GM12878 (cell line): ENCODE measurements around the gene TREM1. TPM values are rescaled to one million over a fixed set of nuclear protein-coding genes. Genes with fewer than 3 reads are reported as not detected.

Experiments used
- BCL11A ChIP-seq: IDR thresholded peaks from 2 replicates; pipeline ENCODE4 v1.6.1; 2011; ENCODE audit warnings: low read depth, low read length
- CEBPB ChIP-seq, 2 experiments: fragments of 150-350 bp in 1 of 2; IDR thresholded peaks; 2 replicates each; pipeline ENCODE4 v1.6.1; 2012 to 2014; ENCODE audit warnings: low read depth in 2 of 2, low read length in 2 of 2, borderline replicate concordance in 1 of 2, inconsistent platforms in 1 of 2
- EED ChIP-seq: sonication (generic); IDR thresholded peaks from 2 replicates; pipeline ENCODE4 v1.6.1; 2016; ENCODE audit warnings: antibody characterized with exemption, low read depth
- HDGF ChIP-seq: fragments of 450-650 bp; IDR thresholded peaks from 2 replicates; pipeline ENCODE4 v1.6.1; 2016; ENCODE audit warnings: antibody characterized with exemption
- MTA2 ChIP-seq: fragments of 450-650 bp; IDR thresholded peaks from 2 replicates; pipeline ENCODE4 v1.6.1; 2016; ENCODE audit warnings: low read depth, mild to moderate bottlenecking, moderate library complexity
- MTA3 ChIP-seq: IDR thresholded peaks from 2 replicates; pipeline ENCODE4 v1.6.1; 2012; ENCODE audit warnings: low read length, inconsistent platforms, borderline replicate concordance
- YY1 ChIP-seq: IDR thresholded peaks from 2 replicates; pipeline ENCODE4 v1.6.1; 2011; ENCODE audit warnings: low read depth, mild to moderate bottlenecking, low read length
- polyA plus RNA-seq, 11 experiments: library from polyadenylated mRNA; depleted of rRNA in 4 of 11; unstranded in 6 of 11; stranded (reverse) in 5 of 11; fragments of >200 nt; fragmentation: Nextera tagmentation in 4 of 11; fragmentation: Illumina TruSeq in 1 of 11; extraction: Ambion mirVana in 4 of 11; extraction: Trizol in 1 of 11; gene quantifications; 1 replicate in 1 of 11; 2 replicates in 10 of 11; pipeline versions ENCODE4 v1.2.1 to v1.2.3, GENCODE V29; 2011 to 2016; ENCODE audit warnings: inconsistent platforms in 2 of 11, missing spikeins in 2 of 11, low read depth in 1 of 11
- total RNA-seq, 4 experiments: library from RNA; depleted of rRNA in 3 of 4; stranded (reverse); fragments of >200 nt in 3 of 4; fragmentation: Illumina TruSeq in 1 of 4; extraction: Trizol in 1 of 4; gene quantifications; 2 replicates each; pipeline versions ENCODE4 v1.2.1 to v1.2.3, GENCODE V29; 2013 to 2021
- TF ChIP-seq, protein P1 (sequence below): IDR thresholded peaks from 2 replicates; pipeline ENCODE4 v1.6.1; 2011; ENCODE audit warnings: borderline replicate concordance, low read depth, mild to moderate bottlenecking, moderate library complexity, mixed read lengths, low read length; ENCODE audit not compliant: insufficient read depth; ENCODE audit errors: extremely low read length
- TF ChIP-seq, protein P2 (sequence below): fragments of 450-650 bp; IDR thresholded peaks from 2 replicates; pipeline ENCODE4 v1.6.1; 2017; ENCODE audit warnings: mild to moderate bottlenecking, moderate library complexity
- TF ChIP-seq, protein P3 (sequence below): fragments of 150-350 bp; IDR thresholded peaks from 2 replicates; pipeline ENCODE4 v1.6.1; 2014; ENCODE audit warnings: mild to moderate bottlenecking, low read depth, low read length
- TF ChIP-seq, protein P4 (sequence below): IDR thresholded peaks from 2 replicates; pipeline ENCODE4 v1.6.1; 2012; ENCODE audit warnings: improper control_type of control experiment, low read depth, low read length; ENCODE audit not compliant: insufficient replicate concordance

Gene TREM1
- total and polyA plus RNA-seq, 10 of the 15 experiments (the other 5 are each of a cell fraction or from before 2014, with no cell fraction given): 0.09 to 2.6 (median 0.28) TPM; not detected in 2

DNA sequence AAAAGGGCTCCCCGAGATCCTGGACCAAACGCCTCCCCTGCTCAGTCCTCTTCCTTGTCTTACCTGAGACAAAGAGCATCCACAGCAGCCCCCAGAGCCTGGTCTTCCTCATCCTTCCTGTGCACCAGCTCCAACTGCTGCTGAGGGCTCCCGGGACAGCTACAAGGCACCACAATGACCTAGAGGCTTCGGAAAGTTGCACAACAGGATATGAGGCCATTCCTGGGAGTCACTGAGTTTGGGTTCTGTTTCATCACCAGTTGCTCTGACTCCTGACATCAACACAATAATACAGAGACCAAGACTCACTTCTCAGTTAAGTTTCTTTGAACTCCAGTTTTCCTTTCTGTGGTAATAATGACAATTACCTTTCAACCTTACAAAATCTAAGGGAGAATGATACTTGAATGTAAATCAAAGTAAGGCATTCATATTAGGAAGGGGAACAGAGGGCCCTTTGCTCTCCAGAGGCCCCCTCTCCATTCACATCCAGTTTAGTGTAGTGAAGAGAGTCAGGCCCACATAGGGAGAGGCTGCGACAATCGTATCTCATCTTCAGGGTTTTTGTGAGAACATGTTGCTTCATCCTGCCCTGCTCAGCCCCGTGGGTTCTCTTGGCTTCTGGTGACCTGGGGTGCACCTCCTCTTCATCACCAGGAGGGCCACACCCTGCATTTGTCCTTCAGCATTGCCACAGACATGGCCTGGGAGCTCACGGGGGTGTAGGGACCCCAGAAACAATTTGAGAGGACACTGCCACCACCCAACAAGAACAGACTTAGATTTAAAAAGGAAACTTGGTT is at the start of gene TREM1 (continued):
- TF ChIP-seq, protein P1, sequence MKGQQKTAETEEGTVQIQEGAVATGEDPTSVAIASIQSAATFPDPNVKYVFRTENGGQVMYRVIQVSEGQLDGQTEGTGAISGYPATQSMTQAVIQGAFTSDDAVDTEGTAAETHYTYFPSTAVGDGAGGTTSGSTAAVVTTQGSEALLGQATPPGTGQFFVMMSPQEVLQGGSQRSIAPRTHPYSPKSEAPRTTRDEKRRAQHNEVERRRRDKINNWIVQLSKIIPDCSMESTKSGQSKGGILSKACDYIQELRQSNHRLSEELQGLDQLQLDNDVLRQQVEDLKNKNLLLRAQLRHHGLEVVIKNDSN: no peak
- TF ChIP-seq, protein P2, sequence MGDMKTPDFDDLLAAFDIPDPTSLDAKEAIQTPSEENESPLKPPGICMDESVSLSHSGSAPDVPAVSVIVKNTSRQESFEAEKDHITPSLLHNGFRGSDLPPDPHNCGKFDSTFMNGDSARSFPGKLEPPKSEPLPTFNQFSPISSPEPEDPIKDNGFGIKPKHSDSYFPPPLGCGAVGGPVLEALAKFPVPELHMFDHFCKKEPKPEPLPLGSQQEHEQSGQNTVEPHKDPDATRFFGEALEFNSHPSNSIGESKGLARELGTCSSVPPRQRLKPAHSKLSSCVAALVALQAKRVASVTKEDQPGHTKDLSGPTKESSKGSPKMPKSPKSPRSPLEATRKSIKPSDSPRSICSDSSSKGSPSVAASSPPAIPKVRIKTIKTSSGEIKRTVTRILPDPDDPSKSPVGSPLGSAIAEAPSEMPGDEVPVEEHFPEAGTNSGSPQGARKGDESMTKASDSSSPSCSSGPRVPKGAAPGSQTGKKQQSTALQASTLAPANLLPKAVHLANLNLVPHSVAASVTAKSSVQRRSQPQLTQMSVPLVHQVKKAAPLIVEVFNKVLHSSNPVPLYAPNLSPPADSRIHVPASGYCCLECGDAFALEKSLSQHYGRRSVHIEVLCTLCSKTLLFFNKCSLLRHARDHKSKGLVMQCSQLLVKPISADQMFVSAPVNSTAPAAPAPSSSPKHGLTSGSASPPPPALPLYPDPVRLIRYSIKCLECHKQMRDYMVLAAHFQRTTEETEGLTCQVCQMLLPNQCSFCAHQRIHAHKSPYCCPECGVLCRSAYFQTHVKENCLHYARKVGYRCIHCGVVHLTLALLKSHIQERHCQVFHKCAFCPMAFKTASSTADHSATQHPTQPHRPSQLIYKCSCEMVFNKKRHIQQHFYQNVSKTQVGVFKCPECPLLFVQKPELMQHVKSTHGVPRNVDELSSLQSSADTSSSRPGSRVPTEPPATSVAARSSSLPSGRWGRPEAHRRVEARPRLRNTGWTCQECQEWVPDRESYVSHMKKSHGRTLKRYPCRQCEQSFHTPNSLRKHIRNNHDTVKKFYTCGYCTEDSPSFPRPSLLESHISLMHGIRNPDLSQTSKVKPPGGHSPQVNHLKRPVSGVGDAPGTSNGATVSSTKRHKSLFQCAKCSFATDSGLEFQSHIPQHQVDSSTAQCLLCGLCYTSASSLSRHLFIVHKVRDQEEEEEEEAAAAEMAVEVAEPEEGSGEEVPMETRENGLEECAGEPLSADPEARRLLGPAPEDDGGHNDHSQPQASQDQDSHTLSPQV: no peak
- TF ChIP-seq EED (no peak), CEBPB (IDR thresholded peaks at IDR 0.05; ENCODE audit: borderline replicate concordance in 1 of 2, low read depth in 2 of 2, low read length in 2 of 2) (no peak), YY1 (no peak), MTA2 (no peak), BCL11A (no peak), HDGF (no peak), MTA3 (no peak)
- TF ChIP-seq, protein P3, sequence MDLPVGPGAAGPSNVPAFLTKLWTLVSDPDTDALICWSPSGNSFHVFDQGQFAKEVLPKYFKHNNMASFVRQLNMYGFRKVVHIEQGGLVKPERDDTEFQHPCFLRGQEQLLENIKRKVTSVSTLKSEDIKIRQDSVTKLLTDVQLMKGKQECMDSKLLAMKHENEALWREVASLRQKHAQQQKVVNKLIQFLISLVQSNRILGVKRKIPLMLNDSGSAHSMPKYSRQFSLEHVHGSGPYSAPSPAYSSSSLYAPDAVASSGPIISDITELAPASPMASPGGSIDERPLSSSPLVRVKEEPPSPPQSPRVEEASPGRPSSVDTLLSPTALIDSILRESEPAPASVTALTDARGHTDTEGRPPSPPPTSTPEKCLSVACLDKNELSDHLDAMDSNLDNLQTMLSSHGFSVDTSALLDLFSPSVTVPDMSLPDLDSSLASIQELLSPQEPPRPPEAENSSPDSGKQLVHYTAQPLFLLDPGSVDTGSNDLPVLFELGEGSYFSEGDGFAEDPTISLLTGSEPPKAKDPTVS: no peak
- TF ChIP-seq, protein P4, sequence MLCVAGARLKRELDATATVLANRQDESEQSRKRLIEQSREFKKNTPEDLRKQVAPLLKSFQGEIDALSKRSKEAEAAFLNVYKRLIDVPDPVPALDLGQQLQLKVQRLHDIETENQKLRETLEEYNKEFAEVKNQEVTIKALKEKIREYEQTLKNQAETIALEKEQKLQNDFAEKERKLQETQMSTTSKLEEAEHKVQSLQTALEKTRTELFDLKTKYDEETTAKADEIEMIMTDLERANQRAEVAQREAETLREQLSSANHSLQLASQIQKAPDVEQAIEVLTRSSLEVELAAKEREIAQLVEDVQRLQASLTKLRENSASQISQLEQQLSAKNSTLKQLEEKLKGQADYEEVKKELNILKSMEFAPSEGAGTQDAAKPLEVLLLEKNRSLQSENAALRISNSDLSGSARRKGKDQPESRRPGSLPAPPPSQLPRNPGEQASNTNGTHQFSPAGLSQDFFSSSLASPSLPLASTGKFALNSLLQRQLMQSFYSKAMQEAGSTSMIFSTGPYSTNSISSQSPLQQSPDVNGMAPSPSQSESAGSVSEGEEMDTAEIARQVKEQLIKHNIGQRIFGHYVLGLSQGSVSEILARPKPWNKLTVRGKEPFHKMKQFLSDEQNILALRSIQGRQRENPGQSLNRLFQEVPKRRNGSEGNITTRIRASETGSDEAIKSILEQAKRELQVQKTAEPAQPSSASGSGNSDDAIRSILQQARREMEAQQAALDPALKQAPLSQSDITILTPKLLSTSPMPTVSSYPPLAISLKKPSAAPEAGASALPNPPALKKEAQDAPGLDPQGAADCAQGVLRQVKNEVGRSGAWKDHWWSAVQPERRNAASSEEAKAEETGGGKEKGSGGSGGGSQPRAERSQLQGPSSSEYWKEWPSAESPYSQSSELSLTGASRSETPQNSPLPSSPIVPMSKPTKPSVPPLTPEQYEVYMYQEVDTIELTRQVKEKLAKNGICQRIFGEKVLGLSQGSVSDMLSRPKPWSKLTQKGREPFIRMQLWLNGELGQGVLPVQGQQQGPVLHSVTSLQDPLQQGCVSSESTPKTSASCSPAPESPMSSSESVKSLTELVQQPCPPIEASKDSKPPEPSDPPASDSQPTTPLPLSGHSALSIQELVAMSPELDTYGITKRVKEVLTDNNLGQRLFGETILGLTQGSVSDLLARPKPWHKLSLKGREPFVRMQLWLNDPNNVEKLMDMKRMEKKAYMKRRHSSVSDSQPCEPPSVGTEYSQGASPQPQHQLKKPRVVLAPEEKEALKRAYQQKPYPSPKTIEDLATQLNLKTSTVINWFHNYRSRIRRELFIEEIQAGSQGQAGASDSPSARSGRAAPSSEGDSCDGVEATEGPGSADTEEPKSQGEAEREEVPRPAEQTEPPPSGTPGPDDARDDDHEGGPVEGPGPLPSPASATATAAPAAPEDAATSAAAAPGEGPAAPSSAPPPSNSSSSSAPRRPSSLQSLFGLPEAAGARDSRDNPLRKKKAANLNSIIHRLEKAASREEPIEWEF: no peak
